H54 (cell line): ENCODE measurements around the gene LRMDA.

Source experiments
- DNase-seq: peaks from one replicate; pipeline ENCODE4 v3.0.0; 2011; ENCODE audit warnings: low spot score, mixed read lengths; ENCODE audit not compliant: insufficient read length
- FAIRE-seq: peaks from 3 replicates; lab custom pipeline; 2011; peaks lifted over from hg19 to GRCh38; lab: Jason Lieb, UNC
- POLR2A ChIP-seq: IDR thresholded peaks from 2 replicates; pipeline ENCODE4 v1.6.1; 2011; ENCODE audit warnings: low read depth, mild to moderate bottlenecking, low read length

Gene LRMDA

GRCh38 chr10:75776738-75777504 lies 345.5 kb downstream of the LRMDA start:
- no peak for DNase-seq
- no peak for FAIRE-seq
- no peak for TF ChIP-seq POLR2A

GRCh38 chr10:75778665-75779064 lies 347.2 kb downstream of the LRMDA start:
- FAIRE-seq (no peak), DNase-seq (no peak)
- TF ChIP-seq POLR2A, result no peak

- TF ChIP-seq POLR2A, result no peak
- FAIRE-seq, result no peak
- no peak for DNase-seq
Measured at GRCh38 chr10:75779276-75779675, 347.9 kb downstream of the LRMDA start.

GRCh38 chr10:75782463-75783248 lies 351.2 kb downstream of the LRMDA start:
- DNase-seq (no peak), FAIRE-seq (no peak)
- TF ChIP-seq POLR2A, result no peak

- DNase-seq, result no peak
- no peak for FAIRE-seq
- TF ChIP-seq POLR2A, result no peak
Measured at GRCh38 chr10:75788394-75789205, 357.2 kb downstream of the LRMDA start.

GRCh38 chr10:75793848-75794247 lies 362.4 kb downstream of the LRMDA start:
- TF ChIP-seq POLR2A, result no peak
- DNase-seq (no peak), FAIRE-seq (no peak)

GRCh38 chr10:75801121-75801520 lies 369.7 kb downstream of the LRMDA start:
- DNase-seq, result no peak
- TF ChIP-seq POLR2A, result no peak
- FAIRE-seq, result no peak

- no peak for FAIRE-seq
- no peak for TF ChIP-seq POLR2A
- no peak for DNase-seq
Measured at GRCh38 chr10:75801661-75802060, 370.2 kb downstream of the LRMDA start.

- DNase-seq, result no peak
Measured at GRCh38 chr10:75803121-75803520, 371.7 kb downstream of the LRMDA start.

GRCh38 chr10:75803816-75804552 lies 372.6 kb downstream of the LRMDA start:
- TF ChIP-seq POLR2A, result no peak
- DNase-seq, result no peak
- FAIRE-seq, result no peak

More at GRCh38 chr10:75803121-75803520, 371.7 kb downstream of the LRMDA start:
- no peak for FAIRE-seq
- TF ChIP-seq POLR2A, result no peak

GRCh38 chr10:75806186-75806585 lies 374.8 kb downstream of the LRMDA start:
- FAIRE-seq (no peak), DNase-seq (no peak)
- no peak for TF ChIP-seq POLR2A

GRCh38 chr10:75807456-75807855 lies 376.0 kb downstream of the LRMDA start:
- DNase-seq, result no peak
- FAIRE-seq, result no peak
- no peak for TF ChIP-seq POLR2A

- DNase-seq, result no peak
- FAIRE-seq, result no peak
- no peak for TF ChIP-seq POLR2A
Measured at GRCh38 chr10:75809003-75809402, 377.6 kb downstream of the LRMDA start.
